ENCODE measurements around the gene TENT5C.

The TENT5C gene

GRCh38 chr1:117599286-117600221 lies 6.3 kb upstream of the TENT5C start:
- TF ChIP-seq CTCF (IDR thresholded peaks at IDR 0.05; ENCODE audit: low read length) (no peak), EZH2 (IDR thresholded peaks at IDR 0.05; ENCODE audit: borderline replicate concordance, low read length) (no peak)
- H3F3A ChIP-seq (ENCODE audit: insufficient read depth, low read length): no peaks in the 10 kb centered on the region
- no peaks in the 10 kb centered on the region for H3K27me3 ChIP-seq (ENCODE audit: insufficient read depth, low read length)
- no peaks in the 10 kb centered on the region for H3K79me2 ChIP-seq (ENCODE audit: insufficient read depth, low read length)
- no peaks in the 10 kb centered on the region for H3K36me3 ChIP-seq (ENCODE audit: insufficient read depth, low read length)
- no peak overlapping the region for H3K4me3 ChIP-seq (ENCODE audit: low read depth, low read length, poor library complexity, severe bottlenecking)
- H3K4me1 ChIP-seq (ENCODE audit: insufficient read depth, low read length, severe bottlenecking): peaks cover 21% of the 10 kb centered on the region
- H3K9me3 ChIP-seq (ENCODE audit: low read length): no peaks in the 10 kb centered on the region
- H3K4me2 ChIP-seq (ENCODE audit: low read length): no peak overlapping the region
- no peak overlapping the region for H3K27ac ChIP-seq (ENCODE audit: low read depth, low read length, poor library complexity, severe bottlenecking)
- no peak overlapping the region for H2AFZ ChIP-seq (ENCODE audit: low read length)
- H4K20me1 ChIP-seq (ENCODE audit: insufficient read depth, low read length): no peaks in the 10 kb centered on the region
- H3K9ac ChIP-seq (ENCODE audit: low read length): no peak overlapping the region
- H3K9me2 ChIP-seq (ENCODE audit: low read depth, low read length): no peaks in the 10 kb centered on the region

DNA sequence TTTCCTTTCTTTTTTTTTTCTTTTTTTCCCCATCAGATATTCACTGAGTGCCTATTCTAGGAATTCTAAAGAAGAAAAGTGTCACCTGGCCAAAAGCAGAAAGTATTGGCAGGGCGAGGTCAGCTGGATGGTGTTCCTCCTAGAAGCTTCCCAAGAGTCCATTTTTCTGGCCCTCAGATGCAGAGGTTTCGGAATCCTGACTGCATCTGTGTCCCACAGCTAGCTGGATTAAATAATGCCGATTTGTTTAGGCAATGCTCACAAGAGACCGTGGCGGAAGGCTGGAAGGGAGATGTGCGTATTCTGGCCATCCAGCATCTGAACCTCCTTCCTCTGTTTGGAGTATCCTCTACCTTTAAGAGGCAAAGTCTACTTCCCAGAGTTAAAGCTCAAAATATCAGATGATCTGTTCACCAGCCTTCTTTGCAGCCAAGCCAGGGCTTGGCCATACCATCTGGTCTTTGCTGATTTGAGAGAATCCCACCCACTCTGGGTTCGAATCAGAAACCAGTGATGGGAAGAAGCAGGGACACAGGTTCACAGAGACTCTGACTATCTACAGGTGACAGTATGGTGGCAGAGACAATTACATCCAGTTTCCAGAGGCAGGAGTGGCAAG lies 5.4 kb upstream of the TENT5C start:
- Histone ChIP-seq H4K20me1 (ENCODE audit: insufficient read depth, low read length) (no peaks in the 10 kb centered on the region), H3F3A (ENCODE audit: insufficient read depth, low read length) (no peaks in the 10 kb centered on the region), H3K9me3 (ENCODE audit: low read length) (no peaks in the 10 kb centered on the region), H3K27me3 (ENCODE audit: insufficient read depth, low read length) (no peaks in the 10 kb centered on the region), H3K4me2 (ENCODE audit: low read length) (no peak overlapping the region), H3K9ac (ENCODE audit: low read length) (no peak overlapping the region), H3K4me3 (ENCODE audit: low read depth, low read length, poor library complexity, severe bottlenecking) (no peak overlapping the region), H3K4me1 (ENCODE audit: insufficient read depth, low read length, severe bottlenecking) (peaks cover 23% of the 10 kb centered on the region), H3K79me2 (ENCODE audit: insufficient read depth, low read length) (no peaks in the 10 kb centered on the region), H3K36me3 (ENCODE audit: insufficient read depth, low read length) (no peaks in the 10 kb centered on the region), H2AFZ (ENCODE audit: low read length) (no peak overlapping the region), H3K9me2 (ENCODE audit: low read depth, low read length) (no peaks in the 10 kb centered on the region), H3K27ac (ENCODE audit: low read depth, low read length, poor library complexity, severe bottlenecking) (no peak overlapping the region)
- no peak for TF ChIP-seq CTCF (IDR thresholded peaks at IDR 0.05; ENCODE audit: low read length)
- TF ChIP-seq EZH2 (IDR thresholded peaks at IDR 0.05; ENCODE audit: borderline replicate concordance, low read length): no peak

DNA sequence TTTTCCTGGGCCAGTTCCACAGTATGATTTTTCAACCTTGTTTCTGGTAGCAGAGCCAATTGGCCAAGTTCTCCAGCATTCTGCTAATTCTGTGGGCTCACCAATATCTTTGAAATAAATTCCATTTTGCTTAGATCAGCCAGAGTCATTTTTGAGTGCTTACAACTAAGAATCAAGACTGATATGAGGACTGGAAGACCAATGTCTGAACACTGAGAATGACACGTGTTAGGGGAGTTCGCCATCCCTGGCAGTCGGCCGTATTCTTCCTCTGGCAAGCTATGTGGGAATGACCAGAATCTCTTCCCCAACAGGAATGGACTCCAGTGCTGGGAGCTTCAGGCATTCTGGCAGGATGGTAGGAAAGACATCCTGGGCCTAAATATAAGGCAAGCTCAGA lies 4.9 kb upstream of the TENT5C start:
- Histone ChIP-seq H3K4me2 (ENCODE audit: low read length) (no peak overlapping the region), H3K4me1 (ENCODE audit: insufficient read depth, low read length, severe bottlenecking) (peaks cover 18% of the 10 kb centered on the region), H3K9me2 (ENCODE audit: low read depth, low read length) (no peaks in the 10 kb centered on the region), H3F3A (ENCODE audit: insufficient read depth, low read length) (no peaks in the 10 kb centered on the region), H3K4me3 (ENCODE audit: low read depth, low read length, poor library complexity, severe bottlenecking) (no peak overlapping the region), H3K36me3 (ENCODE audit: insufficient read depth, low read length) (no peaks in the 10 kb centered on the region), H3K27me3 (ENCODE audit: insufficient read depth, low read length) (no peaks in the 10 kb centered on the region), H2AFZ (ENCODE audit: low read length) (no peak overlapping the region), H4K20me1 (ENCODE audit: insufficient read depth, low read length) (no peaks in the 10 kb centered on the region), H3K79me2 (ENCODE audit: insufficient read depth, low read length) (no peaks in the 10 kb centered on the region), H3K9ac (ENCODE audit: low read length) (no peak overlapping the region), H3K9me3 (ENCODE audit: low read length) (no peaks in the 10 kb centered on the region), H3K27ac (ENCODE audit: low read depth, low read length, poor library complexity, severe bottlenecking) (no peak overlapping the region)
- TF ChIP-seq EZH2 (IDR thresholded peaks at IDR 0.05; ENCODE audit: borderline replicate concordance, low read length) (no peak), CTCF (IDR thresholded peaks at IDR 0.05; ENCODE audit: low read length) (no peak)

Measured in OCI-LY1 (cell line).